Testis (tissue), 2 donors: ENCODE results near the gene NUP35.

ENCODE experiments used
- POLR2A ChIP-seq: fragments of 450-650 bp; IDR thresholded peaks from one replicate; pipeline ENCODE4 v1.6.1; 2017; ENCODE audit warnings: antibody characterized with exemption, mild to moderate bottlenecking, moderate library complexity
- TF ChIP-seq, protein P1 (sequence below), 3 experiments: fragments of 450-650 bp in 2 of 3; fragments of 200-600 bp in 1 of 3; sonication (generic) in 1 of 3; IDR thresholded peaks; one replicate each; pipeline ENCODE4 v1.5.1; 2016 to 2019; ENCODE audit warnings: antibody characterized with exemption in 3 of 3, mild to moderate bottlenecking in 2 of 3, moderate library complexity in 1 of 3

DNA sequence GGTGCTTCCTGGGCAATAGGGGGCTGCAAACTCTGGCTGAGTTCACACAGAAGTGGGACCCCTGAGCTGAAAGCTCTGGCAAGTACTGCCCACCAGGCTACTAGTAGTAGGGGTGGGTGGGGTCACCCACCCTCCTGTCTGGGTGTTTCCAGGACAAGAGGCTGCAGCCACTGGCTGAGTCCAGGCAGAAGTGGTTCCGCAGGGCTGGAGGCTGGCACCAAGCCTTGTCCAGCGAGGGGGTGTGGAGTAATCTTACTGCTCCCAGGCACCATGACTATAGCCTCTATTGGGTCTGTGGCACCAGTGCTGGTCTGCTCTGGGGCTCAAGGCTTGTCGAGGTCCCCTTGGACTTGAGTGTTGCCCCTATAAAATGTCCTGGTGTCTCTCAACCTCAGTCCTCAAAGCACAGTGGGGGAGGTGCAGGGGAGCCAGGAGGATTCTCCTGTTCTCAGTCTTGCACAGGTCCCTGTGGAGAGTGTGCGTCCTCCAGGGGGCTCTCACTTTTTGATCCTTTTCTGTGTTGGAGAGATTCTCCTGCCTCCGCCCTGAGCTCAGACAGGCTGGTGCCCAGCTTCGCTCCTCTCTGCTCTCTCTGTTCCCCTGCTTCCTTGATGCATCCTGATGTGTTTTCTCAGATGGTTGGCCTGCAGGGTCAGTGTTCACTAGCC lies 48.1 kb downstream of the NUP35 start:
- TF ChIP-seq, protein P1, sequence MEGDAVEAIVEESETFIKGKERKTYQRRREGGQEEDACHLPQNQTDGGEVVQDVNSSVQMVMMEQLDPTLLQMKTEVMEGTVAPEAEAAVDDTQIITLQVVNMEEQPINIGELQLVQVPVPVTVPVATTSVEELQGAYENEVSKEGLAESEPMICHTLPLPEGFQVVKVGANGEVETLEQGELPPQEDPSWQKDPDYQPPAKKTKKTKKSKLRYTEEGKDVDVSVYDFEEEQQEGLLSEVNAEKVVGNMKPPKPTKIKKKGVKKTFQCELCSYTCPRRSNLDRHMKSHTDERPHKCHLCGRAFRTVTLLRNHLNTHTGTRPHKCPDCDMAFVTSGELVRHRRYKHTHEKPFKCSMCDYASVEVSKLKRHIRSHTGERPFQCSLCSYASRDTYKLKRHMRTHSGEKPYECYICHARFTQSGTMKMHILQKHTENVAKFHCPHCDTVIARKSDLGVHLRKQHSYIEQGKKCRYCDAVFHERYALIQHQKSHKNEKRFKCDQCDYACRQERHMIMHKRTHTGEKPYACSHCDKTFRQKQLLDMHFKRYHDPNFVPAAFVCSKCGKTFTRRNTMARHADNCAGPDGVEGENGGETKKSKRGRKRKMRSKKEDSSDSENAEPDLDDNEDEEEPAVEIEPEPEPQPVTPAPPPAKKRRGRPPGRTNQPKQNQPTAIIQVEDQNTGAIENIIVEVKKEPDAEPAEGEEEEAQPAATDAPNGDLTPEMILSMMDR (IDR thresholded peaks at IDR 0.05): no peak
- TF ChIP-seq POLR2A: no peak
